Prostate gland (tissue), 2 donors: ENCODE data around the gene KIF7. TPM values are rescaled to one million over a fixed set of nuclear protein-coding genes. Genes with fewer than 3 reads are reported as not detected.

ENCODE experiments used
- DNase-seq: peaks from one replicate; pipeline ENCODE4 v3.0.0-alpha.2; 2019; ENCODE audit warnings: low spot score
- H3K27ac ChIP-seq, 2 donors: fragments of 200-600 bp; sonication (generic); 2 replicates each; pipeline ENCODE4 v1.5.1; 2017 to 2019
- H3K27me3 ChIP-seq: fragments of 200-600 bp; sonication (generic); replicated peaks from 2 replicates; pipeline ENCODE4 v1.5.1; 2019; ENCODE audit not compliant: insufficient read depth
- H3K36me3 ChIP-seq, 2 donors: fragments of 200-600 bp; sonication (generic); 1 replicate in 1 of 2; 2 replicates in 1 of 2; pipeline versions ENCODE4 v1.5.1 to v1.8.1; 2017 to 2019
- H3K4me1 ChIP-seq: fragments of 200-600 bp; sonication (generic); replicated peaks from 2 replicates; pipeline ENCODE4 v1.5.1; 2019
- H3K4me3 ChIP-seq, 2 donors: fragments of 200-600 bp; sonication (generic); 2 replicates each; pipeline ENCODE4 v1.5.1; 2017 to 2019
- H3K9me3 ChIP-seq: fragments of 200-600 bp; sonication (generic); 2 replicates; pipeline ENCODE4 v1.5.1; 2017
- POLR2A ChIP-seq: fragments of 450-650 bp; IDR thresholded peaks from one replicate; pipeline ENCODE4 v1.6.1; 2016; ENCODE audit warnings: antibody characterized with exemption, mild to moderate bottlenecking
- POLR2AphosphoS5 ChIP-seq: sonication (generic); formaldehyde crosslinking; IDR thresholded peaks from one replicate; pipeline ENCODE4 v1.6.1; 2017; ENCODE audit warnings: antibody characterized with exemption
- WGBS: methylation state at CpG from one replicate; pipeline ENCODE4 v1.1.5; 2018; 5-methylcytosine and 5-hydroxymethylcytosine counted together
- intact Hi-C: fragments of 100-400 bp; cut with DNase I; formaldehyde crosslinking; loops from one replicate; pipeline ENCODE4 v1.14.2; 2022
- total RNA-seq, 2 donors: library from RNA; depleted of rRNA; stranded (reverse); fragments of >200 nt; gene quantifications; one replicate each; pipeline ENCODE4 v1.1.0, GENCODE V29; 2016
- TF ChIP-seq, protein P1 (sequence below), 4 experiments: fragments of 200-600 bp in 2 of 4; fragments of 450-650 bp in 2 of 4; sonication (generic) in 2 of 4; IDR thresholded peaks; 1 replicate in 3 of 4; 2 replicates in 1 of 4; pipeline ENCODE4 v1.5.1; 2016 to 2019; ENCODE audit warnings: antibody characterized with exemption in 4 of 4, mild to moderate bottlenecking in 2 of 4, moderate library complexity in 2 of 4

KIF7 gene
- total RNA-seq, 2 donors from 2014 or later = 4.1 to 10.3 TPM

DNA sequence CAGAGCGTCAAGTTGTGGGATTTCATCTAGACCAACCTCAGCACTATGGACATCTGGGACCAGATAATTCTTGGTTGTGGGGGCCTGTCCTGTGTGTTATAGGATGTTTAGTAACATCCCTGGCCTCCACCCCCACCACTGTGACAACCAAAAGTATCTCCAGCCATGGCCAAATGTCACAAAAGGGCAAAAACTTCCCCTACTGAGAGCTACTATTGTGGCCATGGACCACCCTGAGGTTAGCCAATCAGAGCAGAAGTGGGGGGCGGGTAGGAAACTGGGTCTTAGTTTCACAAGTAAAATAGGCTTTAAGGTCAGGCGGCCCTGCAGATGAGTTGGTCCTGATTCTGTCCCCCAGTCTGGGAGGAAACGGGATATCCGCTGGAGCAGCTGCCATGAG is 25.4 kb downstream of the KIF7 start:
- Histone ChIP-seq H3K36me3 (no peaks in the 10 kb centered on the region), H3K4me3 (no peak overlapping the region), H3K27me3 (no peaks in the 10 kb centered on the region), H3K9me3 (no peaks in the 10 kb centered on the region), H3K27ac (no peak overlapping the region), H3K4me1 (no peaks in the 10 kb centered on the region)
- DNase-seq = no peak
- WGBS = 95% methylated on average over 5 of the region's 5 CpGs
- intact Hi-C loops = no loop called here
- TF ChIP-seq POLR2A = no peak
- TF ChIP-seq, protein P1, sequence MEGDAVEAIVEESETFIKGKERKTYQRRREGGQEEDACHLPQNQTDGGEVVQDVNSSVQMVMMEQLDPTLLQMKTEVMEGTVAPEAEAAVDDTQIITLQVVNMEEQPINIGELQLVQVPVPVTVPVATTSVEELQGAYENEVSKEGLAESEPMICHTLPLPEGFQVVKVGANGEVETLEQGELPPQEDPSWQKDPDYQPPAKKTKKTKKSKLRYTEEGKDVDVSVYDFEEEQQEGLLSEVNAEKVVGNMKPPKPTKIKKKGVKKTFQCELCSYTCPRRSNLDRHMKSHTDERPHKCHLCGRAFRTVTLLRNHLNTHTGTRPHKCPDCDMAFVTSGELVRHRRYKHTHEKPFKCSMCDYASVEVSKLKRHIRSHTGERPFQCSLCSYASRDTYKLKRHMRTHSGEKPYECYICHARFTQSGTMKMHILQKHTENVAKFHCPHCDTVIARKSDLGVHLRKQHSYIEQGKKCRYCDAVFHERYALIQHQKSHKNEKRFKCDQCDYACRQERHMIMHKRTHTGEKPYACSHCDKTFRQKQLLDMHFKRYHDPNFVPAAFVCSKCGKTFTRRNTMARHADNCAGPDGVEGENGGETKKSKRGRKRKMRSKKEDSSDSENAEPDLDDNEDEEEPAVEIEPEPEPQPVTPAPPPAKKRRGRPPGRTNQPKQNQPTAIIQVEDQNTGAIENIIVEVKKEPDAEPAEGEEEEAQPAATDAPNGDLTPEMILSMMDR (IDR thresholded peaks at IDR 0.05) = no peak
- TF ChIP-seq POLR2AphosphoS5 = no peak

DNA sequence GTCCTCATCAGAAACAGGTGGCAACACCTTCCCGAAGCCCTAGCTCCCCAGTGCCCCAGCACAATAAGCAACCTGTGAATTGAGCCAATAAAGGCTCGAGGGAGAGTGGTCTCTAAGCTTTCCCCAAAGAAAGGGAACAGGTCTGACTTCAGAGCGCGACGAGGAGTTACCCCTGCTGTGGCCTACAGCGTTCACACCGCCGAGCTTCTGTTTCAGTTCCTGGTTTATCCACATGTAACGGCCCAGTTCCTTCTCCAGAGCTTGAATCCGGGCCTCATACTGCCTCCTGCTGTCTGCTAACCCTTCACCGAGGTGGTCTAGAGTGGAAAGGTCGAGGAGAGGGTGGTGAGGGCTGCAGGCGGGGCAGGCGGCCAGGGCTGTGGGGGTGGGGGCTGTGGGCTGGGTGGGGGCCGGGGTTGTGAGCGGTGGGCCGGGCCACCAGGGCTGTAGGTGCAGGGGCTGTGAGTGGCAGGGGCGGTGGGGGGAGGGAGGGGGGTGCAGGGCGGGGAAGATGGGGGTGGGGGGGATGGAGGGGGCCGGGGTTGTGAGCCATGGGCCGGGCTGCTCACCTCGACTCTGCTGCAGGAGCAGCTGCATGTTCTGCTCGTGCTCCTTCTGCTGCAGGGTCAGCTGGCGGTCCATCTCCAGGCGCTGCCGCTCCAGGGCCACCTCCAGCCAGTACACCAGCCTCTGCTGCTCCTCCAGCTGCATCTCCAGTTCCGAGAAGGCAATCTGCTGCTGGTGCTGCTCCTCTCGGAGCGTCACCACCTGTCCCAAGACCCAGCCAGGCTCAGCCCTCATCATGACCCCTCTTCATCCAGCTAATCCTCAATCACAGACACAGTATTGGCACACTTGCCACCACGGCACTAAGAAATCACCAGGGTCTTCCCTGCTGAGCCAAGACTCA is 26.2 kb downstream of the KIF7 start:
- no peak overlapping the region for H3K4me3 ChIP-seq
- H3K27me3 ChIP-seq = no peaks in the 10 kb centered on the region
- no peaks in the 10 kb centered on the region for H3K36me3 ChIP-seq
- H3K4me1 ChIP-seq = no peaks in the 10 kb centered on the region
- no peak overlapping the region for H3K27ac ChIP-seq
- TF ChIP-seq, protein P1 (IDR thresholded peaks at IDR 0.05) = no peak
- no peak for TF ChIP-seq POLR2A
- WGBS = 89% methylated on average over 27 of the region's 30 CpGs
- no peaks in the 10 kb centered on the region for H3K9me3 ChIP-seq
- DNase-seq = no peak
- intact Hi-C loops = no loop called here

DNA sequence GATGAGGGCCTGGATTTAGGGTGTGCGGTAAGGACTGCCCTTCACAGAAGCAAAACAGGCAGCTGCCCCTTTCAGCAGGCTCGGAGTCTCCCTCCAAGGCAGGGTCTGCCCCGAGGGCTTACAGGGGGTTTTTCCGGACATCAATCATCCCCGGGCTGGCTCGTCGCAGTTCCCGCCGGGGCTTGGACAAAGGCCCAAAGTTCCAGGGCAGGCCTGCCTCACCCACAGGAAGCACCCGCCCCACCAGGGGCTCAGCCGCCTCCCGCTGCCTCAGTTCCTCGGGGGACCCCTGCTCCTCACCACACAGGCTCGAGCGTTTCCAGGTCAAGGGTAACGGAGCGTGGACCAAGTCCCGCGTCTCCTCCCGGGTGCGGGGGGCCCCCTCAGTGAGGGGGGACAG is 27.0 kb downstream of the KIF7 start:
- Histone ChIP-seq H3K9me3 (no peaks in the 10 kb centered on the region), H3K27me3 (no peaks in the 10 kb centered on the region), H3K27ac (no peak overlapping the region), H3K4me1 (no peaks in the 10 kb centered on the region), H3K36me3 (no peaks in the 10 kb centered on the region), H3K4me3 (no peak overlapping the region)
- no peak for DNase-seq
- WGBS = 77% methylated on average over 21 of the region's 21 CpGs
- TF ChIP-seq, protein P1 (IDR thresholded peaks at IDR 0.05) = no peak
- TF ChIP-seq POLR2A (no peak), POLR2AphosphoS5 (no peak)
- intact Hi-C loops = no loop called here

DNA sequence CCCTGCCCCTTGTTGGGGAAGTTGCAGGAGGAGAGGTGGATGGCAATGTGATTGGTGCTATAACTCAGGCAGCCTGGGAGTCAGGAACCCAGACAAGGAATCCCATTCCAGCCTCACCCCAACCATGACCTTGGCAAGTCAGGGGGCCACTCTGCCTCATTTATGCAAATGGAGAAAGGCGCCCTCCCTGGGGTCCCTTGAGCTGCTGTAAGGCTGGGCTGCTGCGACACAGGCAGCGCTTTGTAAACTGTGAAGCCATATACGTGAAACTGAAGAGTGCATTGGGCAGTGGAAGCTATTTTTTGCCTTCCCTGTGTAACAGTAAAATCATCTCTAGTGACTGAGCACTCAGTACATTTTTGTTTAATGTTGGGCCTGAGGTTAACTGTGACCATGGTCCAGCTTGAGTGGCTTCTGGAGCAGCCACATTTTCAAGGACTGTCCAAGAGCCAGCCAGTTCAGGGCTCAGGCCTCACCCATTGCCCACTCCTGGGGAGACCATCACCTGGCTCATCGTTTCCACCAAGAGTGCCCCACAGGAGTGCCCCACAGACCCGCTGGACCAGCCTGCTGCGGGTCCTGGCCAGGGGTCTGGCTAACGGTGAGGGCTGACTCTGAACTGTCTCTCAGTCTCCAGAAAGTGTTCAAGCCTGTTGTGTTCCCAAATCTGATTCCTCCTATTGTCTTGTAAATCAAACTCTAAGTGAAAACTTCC is 27.9 kb downstream of the KIF7 start:
- H3K36me3 ChIP-seq = no peaks in the 10 kb centered on the region
- no peak overlapping the region for H3K4me3 ChIP-seq
- DNase-seq = no peak
- intact Hi-C loops = no loop called here
- H3K27me3 ChIP-seq = no peaks in the 10 kb centered on the region
- H3K27ac ChIP-seq = no peak overlapping the region
- no peaks in the 10 kb centered on the region for H3K4me1 ChIP-seq
- WGBS = 92% methylated on average over 8 of the region's 8 CpGs
- H3K9me3 ChIP-seq = no peaks in the 10 kb centered on the region
- TF ChIP-seq, protein P1 (IDR thresholded peaks at IDR 0.05) = no peak
- TF ChIP-seq POLR2A = no peak
- TF ChIP-seq POLR2AphosphoS5 = no peak
